Skeletal muscle satellite cell (primary cell): ENCODE results near the gene KBTBD7.
"Not testable (repeated sequence)": the region's sequence is repeated elsewhere in the genome, so short reads cannot be mapped to it uniquely, and the experiment has no call there.

Source experiments
- H3K27me3 ChIP-seq: 2 replicates; pipeline ENCODE4 v1.7.0; 2013; ENCODE audit warnings: low read length; ENCODE audit not compliant: control insufficient read depth, insufficient read depth
- H3K36me3 ChIP-seq: 2 replicates; pipeline ENCODE4 v1.7.0; 2013; ENCODE audit warnings: mild to moderate bottlenecking, control low read depth, low read length; ENCODE audit not compliant: insufficient read depth
- H3K4me1 ChIP-seq: 2 replicates; pipeline ENCODE4 v1.7.0; 2013; ENCODE audit warnings: low read length; ENCODE audit not compliant: control insufficient read depth, insufficient read depth
- H3K4me2 ChIP-seq: 2 replicates; pipeline ENCODE4 v1.7.0; 2013; ENCODE audit warnings: mild to moderate bottlenecking, low read length
- H3K4me3 ChIP-seq: 2 replicates; pipeline ENCODE4 v1.7.0; 2013; ENCODE audit warnings: low read length
- H3K9ac ChIP-seq: 2 replicates; pipeline ENCODE4 v1.7.0; 2013; ENCODE audit warnings: mild to moderate bottlenecking, low read depth, low read length, moderate library complexity
- H3K9me3 ChIP-seq: replicated peaks from 2 replicates; pipeline ENCODE4 v1.7.0; 2013; ENCODE audit warnings: mild to moderate bottlenecking, control low read depth, low read length

Gene KBTBD7

GRCh38 chr13:41193469-41193868 lies 900 bp downstream of the KBTBD7 start:
- H3K9ac ChIP-seq: no peak overlapping the region

GRCh38 chr13:41188584-41188983 lies 5.8 kb downstream of the KBTBD7 start:
- no peak overlapping the region for H3K4me3 ChIP-seq
- no peaks in the 10 kb centered on the region for H3K27me3 ChIP-seq
- H3K4me1 ChIP-seq: peaks cover 11% of the 10 kb centered on the region
- H3K9me3 ChIP-seq: no peaks in the 10 kb centered on the region
- peak overlapping the region; percentile 5 for H3K4me2 ChIP-seq
- H3K36me3 ChIP-seq: no peaks in the 10 kb centered on the region
- no peak overlapping the region for H3K9ac ChIP-seq

More at GRCh38 chr13:41193469-41193868, 900 bp downstream of the KBTBD7 start:
- H3K27me3 ChIP-seq: no peaks in the 10 kb centered on the region
- peak overlapping the region; percentile 72 for H3K4me3 ChIP-seq
- no peaks in the 10 kb centered on the region for H3K36me3 ChIP-seq
- H3K9me3 ChIP-seq: no peaks in the 10 kb centered on the region
- H3K4me1 ChIP-seq: peaks cover 10% of the 10 kb centered on the region
- H3K4me2 ChIP-seq: peak overlapping the region; percentile 80

- no peak overlapping the region for H3K4me3 ChIP-seq
- H3K36me3 ChIP-seq: no peaks in the 10 kb centered on the region
- H3K9ac ChIP-seq: no peak overlapping the region
- peaks cover 8% of the 10 kb centered on the region for H3K4me1 ChIP-seq
- H3K27me3 ChIP-seq: no peaks in the 10 kb centered on the region
- no peaks in the 10 kb centered on the region for H3K9me3 ChIP-seq
- no peak overlapping the region for H3K4me2 ChIP-seq
Measured at GRCh38 chr13:41186481-41186880, 7.9 kb downstream of the KBTBD7 start.

- no peaks in the 10 kb centered on the region for H3K27me3 ChIP-seq
- no peak overlapping the region for H3K9ac ChIP-seq
- no peak overlapping the region for H3K4me2 ChIP-seq
- H3K9me3 ChIP-seq: no peaks in the 10 kb centered on the region
- H3K36me3 ChIP-seq: no peaks in the 10 kb centered on the region
- H3K4me1 ChIP-seq: peaks cover 18% of the 10 kb centered on the region
- H3K4me3 ChIP-seq: no peak overlapping the region
Measured at GRCh38 chr13:41182231-41182630, 12.1 kb downstream of the KBTBD7 start.

GRCh38 chr13:41179593-41180250 lies 14.6 kb downstream of the KBTBD7 start:
- H3K4me3 ChIP-seq: no peak overlapping the region
- peaks cover 18% of the 10 kb centered on the region for H3K4me1 ChIP-seq
- peak overlapping the region; percentile 38 for H3K4me2 ChIP-seq
- no peaks in the 10 kb centered on the region for H3K9me3 ChIP-seq
- H3K9ac ChIP-seq: peak overlapping the region; percentile 2
- no peaks in the 10 kb centered on the region for H3K36me3 ChIP-seq
- H3K27me3 ChIP-seq: no peaks in the 10 kb centered on the region

- no peak overlapping the region for H3K9ac ChIP-seq
Measured at GRCh38 chr13:41178040-41178439, 16.3 kb downstream of the KBTBD7 start.

GRCh38 chr13:41177616-41178015 lies 16.8 kb downstream of the KBTBD7 start:
- no peaks in the 10 kb centered on the region for H3K36me3 ChIP-seq
- H3K9me3 ChIP-seq: no peaks in the 10 kb centered on the region
- no peak overlapping the region for H3K9ac ChIP-seq
- H3K27me3 ChIP-seq: no peaks in the 10 kb centered on the region
- H3K4me3 ChIP-seq: no peak overlapping the region
- no peak overlapping the region for H3K4me2 ChIP-seq
- H3K4me1 ChIP-seq: peaks cover 18% of the 10 kb centered on the region

More at GRCh38 chr13:41178040-41178439, 16.3 kb downstream of the KBTBD7 start:
- H3K4me2 ChIP-seq: no peak overlapping the region
- H3K4me3 ChIP-seq: no peak overlapping the region
- no peaks in the 10 kb centered on the region for H3K27me3 ChIP-seq
- no peaks in the 10 kb centered on the region for H3K36me3 ChIP-seq
- H3K9me3 ChIP-seq: no peaks in the 10 kb centered on the region
- H3K4me1 ChIP-seq: peaks cover 18% of the 10 kb centered on the region

GRCh38 chr13:41175576-41175975 lies 18.8 kb downstream of the KBTBD7 start:
- not testable (repeated sequence) for H3K4me2 ChIP-seq, H3K36me3 ChIP-seq, H3K9me3 ChIP-seq

GRCh38 chr13:41162151-41162550 lies 32.2 kb downstream of the KBTBD7 start:
- H3K9ac ChIP-seq: no peak overlapping the region
- no peaks in the 10 kb centered on the region for H3K36me3 ChIP-seq

More at GRCh38 chr13:41175576-41175975, 18.8 kb downstream of the KBTBD7 start:
- peaks cover 16% of the 10 kb centered on the region for H3K4me1 ChIP-seq
- not testable (repeated sequence) for H3K4me3 ChIP-seq, H3K27me3 ChIP-seq, H3K9ac ChIP-seq

GRCh38 chr13:41159174-41159573 lies 35.2 kb downstream of the KBTBD7 start:
- Histone ChIP-seq H3K4me3 (no peak overlapping the region), H3K4me2 (no peak overlapping the region), H3K9me3 (no peaks in the 10 kb centered on the region), H3K27me3 (no peaks in the 10 kb centered on the region), H3K9ac (no peak overlapping the region), H3K36me3 (no peaks in the 10 kb centered on the region), H3K4me1 (no peaks in the 10 kb centered on the region)

More at GRCh38 chr13:41162151-41162550, 32.2 kb downstream of the KBTBD7 start:
- no peaks in the 10 kb centered on the region for H3K4me1 ChIP-seq
- no peak overlapping the region for H3K4me2 ChIP-seq
- H3K9me3 ChIP-seq: no peaks in the 10 kb centered on the region
- H3K4me3 ChIP-seq: no peak overlapping the region
- H3K27me3 ChIP-seq: no peaks in the 10 kb centered on the region

GRCh38 chr13:41157048-41157717 lies 37.2 kb downstream of the KBTBD7 start:
- Histone ChIP-seq H3K9ac (no peak overlapping the region), H3K9me3 (no peaks in the 10 kb centered on the region), H3K36me3 (no peaks in the 10 kb centered on the region), H3K27me3 (no peaks in the 10 kb centered on the region), H3K4me2 (no peak overlapping the region), H3K4me3 (no peak overlapping the region), H3K4me1 (no peaks in the 10 kb centered on the region)

- no peaks in the 10 kb centered on the region for H3K27me3 ChIP-seq
- H3K4me2 ChIP-seq: no peak overlapping the region
- no peak overlapping the region for H3K4me3 ChIP-seq
- no peak overlapping the region for H3K9ac ChIP-seq
- H3K9me3 ChIP-seq: no peaks in the 10 kb centered on the region
- no peaks in the 10 kb centered on the region for H3K36me3 ChIP-seq
- no peaks in the 10 kb centered on the region for H3K4me1 ChIP-seq
Measured at GRCh38 chr13:41156620-41157019, 37.7 kb downstream of the KBTBD7 start.
